GM21447 (cell line): ENCODE data around the gene PMCH.
A peak's percentile ranks its signal among the peaks of the same experiment; 100 is the strongest.
"Not testable (repeated sequence)": the region's sequence is repeated elsewhere in the genome, so short reads cannot be mapped to it uniquely, and the experiment has no call there.

Experiments
- ATAC-seq: cut with Tn5 transposase; IDR thresholded peaks from one replicate; pipeline ENCODE4 v1.9.1; 2021; ENCODE audit not compliant: unreplicated experiment

The PMCH gene

DNA sequence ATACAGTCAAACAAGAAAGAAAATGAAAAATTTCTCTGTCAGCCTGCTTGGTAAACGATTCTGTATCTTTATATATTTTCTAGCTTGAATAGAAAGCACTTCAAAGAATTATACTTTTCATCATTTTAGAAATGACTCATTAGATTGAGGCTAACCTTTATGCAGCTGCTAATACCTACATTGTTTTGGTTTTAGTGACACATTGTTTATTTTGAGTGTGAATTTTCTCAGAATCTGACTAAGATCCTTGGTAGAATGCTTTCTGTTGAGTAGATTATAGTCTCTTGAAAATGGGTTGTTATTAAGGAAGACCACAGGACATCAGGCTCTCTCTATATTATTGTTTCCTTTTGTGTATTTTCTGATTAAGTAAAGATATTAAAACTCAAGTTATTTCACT lies at the start of gene PMCH:
Gene PMCH, minus strand, starts transcription at position 45 of the 400 bp plus-strand sequence. CDS start 63 bp downstream, outside the sequence.
- no peak for ATAC-seq

- ATAC-seq: not testable (repeated sequence)
Observed at GRCh38 chr12:102240859-102241258, 43.2 kb upstream of the PMCH start.

GRCh38 chr12:102234599-102234998 lies 37.0 kb upstream of the PMCH start:
- no peak for ATAC-seq

DNA sequence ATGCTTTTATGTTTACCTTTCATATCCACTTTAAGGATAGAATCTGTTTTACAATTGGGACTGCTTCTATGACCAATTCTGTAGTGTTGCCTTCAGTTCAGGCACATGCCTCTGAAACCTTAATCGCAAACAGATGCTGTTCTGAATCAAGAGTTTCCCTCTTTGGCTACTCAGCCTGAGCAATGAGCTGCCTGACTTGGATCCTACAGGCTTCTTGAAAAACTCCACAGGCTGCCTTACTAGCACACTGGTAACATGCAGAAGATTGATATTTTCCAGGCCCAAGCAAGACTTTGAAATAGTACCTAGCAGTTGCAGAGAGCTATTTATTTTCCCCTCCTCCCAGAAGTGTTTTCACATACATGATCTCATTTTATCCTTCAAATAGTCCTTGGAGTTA lies 34.8 kb upstream of the PMCH start:
- no peak for ATAC-seq

DNA sequence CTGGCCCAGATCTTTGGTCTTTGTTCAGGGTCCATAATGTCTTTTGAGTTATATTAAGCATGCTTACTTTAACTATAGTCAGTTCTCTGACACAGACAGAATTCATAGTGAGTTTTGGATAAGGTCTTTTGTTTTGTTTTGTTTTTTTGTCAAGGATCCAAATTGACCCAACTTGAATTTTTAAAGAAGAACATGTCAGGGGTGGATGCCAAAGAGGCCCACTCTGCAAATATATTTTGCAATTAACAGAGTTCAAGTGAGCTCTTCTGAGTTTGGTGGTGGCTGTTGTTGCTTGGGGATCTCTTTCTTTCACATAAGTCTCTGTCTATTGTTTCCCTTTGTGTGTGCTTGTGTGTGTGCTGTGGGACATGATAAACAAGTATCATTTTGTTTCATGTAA lies 34.4 kb upstream of the PMCH start:
- no peak for ATAC-seq

- ATAC-seq: no peak
Observed at GRCh38 chr12:102227954-102228353, 30.3 kb upstream of the PMCH start.

DNA sequence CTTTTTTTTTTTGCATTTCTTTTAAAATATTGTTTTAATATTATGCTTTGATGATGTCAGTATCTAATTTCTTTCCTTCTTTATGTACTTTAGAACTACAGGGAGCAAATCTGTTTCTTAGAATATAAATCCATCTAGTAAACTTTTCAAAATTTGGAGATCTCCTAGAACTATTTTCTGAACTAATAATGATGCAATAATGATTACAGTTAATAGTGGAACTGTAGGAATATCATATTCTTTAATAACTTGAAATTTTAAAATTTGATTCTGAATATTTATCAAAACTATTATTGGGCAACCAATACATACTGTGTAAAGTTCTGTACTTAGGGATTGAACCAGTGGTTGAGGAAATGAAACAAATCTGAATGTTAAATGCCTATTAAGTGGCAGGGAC lies 23.1 kb upstream of the PMCH start:
- ATAC-seq: no peak

GRCh38 chr12:102215992-102216691 lies 18.5 kb upstream of the PMCH start:
- ATAC-seq: no peak

DNA sequence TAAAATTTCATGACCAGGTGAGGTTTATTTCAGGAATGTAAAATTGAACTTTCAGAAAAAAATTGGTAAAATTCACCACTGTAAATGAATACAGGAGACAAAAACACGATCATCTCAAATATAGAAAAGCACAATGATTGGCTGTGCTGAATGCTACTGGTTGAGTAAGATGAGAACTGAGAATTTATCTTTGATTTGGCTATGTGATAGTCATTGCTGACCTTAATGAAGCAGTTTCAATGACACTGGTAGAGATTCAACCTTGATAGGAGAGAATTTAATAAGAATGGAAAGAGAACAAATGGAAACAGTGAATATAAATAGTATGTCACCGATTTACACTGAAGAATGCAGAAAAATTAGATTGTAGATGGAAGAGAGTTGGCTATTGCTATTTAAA lies 6.4 kb upstream of the PMCH start:
- no peak for ATAC-seq

- ATAC-seq: no peak
Observed at GRCh38 chr12:102202556-102202955, 4.9 kb upstream of the PMCH start.

DNA sequence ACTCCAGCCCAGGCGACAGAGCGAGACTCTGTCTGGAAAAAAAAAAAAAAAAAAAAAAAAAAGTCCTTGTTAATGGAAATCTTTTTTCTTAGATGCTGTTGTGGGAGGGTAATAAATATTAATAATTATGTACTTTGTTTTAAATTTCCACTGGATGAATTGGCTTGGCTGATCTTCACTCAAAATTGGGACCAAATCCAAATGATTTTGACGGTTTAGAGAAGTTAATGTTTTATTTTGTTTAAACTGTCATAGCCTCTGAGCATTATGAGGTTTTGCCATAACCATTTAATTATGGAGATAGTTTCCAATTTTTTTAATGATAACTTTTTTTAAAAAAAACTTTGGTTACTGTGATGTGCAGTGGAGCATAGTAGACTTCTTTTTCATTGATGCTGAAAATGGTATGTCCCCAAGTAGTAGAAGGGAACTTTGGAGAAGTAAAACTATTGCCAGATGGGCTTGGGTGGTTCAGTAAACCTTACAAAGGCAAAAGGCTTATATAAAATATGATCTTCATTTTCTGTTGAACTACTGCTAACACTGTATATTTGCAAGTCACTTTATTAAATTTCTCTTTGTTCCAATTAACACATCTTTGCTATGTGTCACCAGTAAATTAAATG lies 3.9 kb upstream of the PMCH start:
- ATAC-seq: no peak

DNA sequence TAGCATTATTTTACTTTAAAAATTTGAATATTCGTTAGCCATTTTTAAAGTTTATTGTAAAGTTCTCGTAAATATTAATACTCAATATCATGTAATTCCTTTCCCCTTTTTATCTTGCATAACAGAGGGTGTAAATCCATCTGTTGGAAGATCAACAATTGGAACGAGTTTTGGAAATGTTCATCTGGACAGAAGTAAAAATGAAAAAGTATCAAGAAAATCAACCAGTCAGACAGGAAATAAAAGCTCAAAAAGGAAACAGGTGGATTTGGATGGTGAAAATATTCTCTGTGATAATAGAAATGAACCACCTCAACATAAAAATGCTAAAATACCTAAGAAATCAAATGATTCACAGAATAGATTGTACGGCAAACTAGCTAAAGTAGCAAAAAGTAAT lies 1.8 kb downstream of the PMCH start:
- ATAC-seq: no peak

GRCh38 chr12:102182635-102183034 lies 15.0 kb downstream of the PMCH start:
- ATAC-seq: no peak

DNA sequence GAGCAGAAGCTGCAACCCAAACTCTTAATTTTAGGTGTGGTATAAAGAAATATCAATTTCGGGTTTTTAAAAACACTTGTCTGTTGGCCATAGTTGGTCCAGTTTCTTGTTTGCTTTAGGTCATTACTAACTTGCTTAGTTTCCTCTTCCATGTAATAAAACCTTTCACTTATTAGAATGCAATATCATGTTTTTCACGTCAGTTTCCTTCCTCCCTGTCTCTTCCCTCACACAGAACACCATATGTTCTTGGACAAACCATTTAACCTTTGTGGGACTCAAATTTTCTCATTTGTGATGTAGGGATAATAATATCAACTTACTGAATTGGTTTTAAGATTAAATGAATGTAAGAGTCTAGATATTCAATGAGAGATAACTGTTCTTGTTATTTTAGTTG lies 22.9 kb downstream of the PMCH start:
- ATAC-seq: no peak

DNA sequence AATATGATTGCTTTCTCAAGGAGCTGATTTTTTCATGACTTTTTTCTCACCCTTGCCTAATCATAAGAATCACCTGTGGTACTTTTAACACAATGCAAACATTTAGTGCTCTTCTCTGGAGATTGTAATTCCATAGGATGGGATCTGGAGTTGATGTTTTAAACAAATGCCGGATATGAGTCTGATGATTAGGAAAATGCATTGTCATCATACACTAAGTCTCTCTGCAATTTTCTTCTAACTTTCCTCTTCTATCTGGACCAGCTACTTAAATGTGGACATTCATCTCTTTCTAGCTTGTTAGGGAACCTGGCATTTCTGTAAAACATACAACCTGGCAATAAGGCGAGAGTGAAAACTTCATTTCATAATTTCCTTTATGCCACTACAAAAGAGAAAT lies 23.5 kb downstream of the PMCH start:
- no peak for ATAC-seq

DNA sequence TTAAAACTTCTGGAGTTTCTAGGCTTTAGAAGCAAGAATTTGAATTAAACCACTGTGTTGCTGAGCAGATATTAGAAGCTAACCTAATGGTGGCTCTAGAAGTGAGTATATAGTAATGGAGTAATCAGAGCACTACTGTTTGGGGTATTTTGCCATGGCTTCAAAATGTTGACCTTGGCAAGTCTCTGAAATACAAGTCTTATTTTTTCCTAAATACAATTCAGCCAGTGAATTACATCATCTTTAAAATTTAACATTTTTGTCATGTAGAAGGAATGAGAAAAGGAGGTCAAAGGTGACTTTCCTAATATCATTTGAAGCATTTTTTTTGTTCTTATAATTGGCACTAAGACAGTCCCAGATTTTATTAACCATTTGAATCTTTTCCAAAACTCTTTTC lies 25.2 kb downstream of the PMCH start:
- ATAC-seq: no peak

DNA sequence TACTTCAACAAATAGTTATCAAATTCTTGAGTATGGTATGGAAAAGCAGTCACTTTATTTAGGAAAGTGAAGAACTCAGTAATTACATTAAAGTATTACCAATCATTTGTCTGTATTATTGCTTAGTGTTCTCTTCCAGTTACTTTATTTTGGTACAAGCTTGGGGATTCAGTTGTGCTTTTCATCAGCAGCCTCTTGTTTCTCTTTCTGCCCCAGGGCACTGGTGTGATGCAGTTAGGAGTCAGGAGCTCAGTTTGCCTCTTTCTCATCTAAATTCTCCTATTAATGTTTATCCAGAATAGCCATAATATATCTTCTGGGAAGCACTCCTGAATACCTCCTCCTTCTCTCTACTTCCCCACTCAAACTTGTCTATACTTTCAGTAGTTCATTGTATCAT lies 25.7 kb downstream of the PMCH start:
- ATAC-seq: no peak

DNA sequence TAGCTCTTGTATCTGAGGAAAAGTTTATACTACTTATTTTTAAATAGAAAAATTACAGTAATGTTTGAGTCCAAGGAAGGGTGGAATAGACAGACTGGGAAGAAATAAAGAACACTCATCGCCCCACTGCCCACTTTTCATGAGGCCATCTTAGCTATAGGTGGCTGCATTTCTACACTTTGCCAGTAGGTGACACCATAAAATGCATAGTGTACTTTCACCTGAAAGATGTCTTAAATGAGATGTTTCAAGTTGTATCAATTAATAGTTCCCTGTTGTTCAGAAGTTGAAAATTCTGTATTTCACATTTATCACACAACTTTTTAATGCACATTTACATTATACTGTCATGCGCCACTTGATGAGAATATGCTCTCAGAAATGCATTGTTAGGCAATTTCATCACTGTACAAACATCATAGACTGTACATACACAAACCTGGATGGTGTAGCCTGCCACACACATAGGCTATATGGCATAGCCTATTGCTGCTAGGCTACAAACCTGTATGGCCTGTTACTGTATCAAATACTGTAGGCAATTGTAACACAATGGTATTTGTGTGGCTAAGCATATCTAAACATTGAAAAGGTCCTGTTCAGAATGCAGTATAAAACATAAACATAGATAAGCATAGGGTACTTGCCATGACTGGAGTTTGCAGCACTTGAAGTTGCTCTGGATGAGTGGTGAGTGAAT lies 27.6 kb downstream of the PMCH start:
- no peak for ATAC-seq

DNA sequence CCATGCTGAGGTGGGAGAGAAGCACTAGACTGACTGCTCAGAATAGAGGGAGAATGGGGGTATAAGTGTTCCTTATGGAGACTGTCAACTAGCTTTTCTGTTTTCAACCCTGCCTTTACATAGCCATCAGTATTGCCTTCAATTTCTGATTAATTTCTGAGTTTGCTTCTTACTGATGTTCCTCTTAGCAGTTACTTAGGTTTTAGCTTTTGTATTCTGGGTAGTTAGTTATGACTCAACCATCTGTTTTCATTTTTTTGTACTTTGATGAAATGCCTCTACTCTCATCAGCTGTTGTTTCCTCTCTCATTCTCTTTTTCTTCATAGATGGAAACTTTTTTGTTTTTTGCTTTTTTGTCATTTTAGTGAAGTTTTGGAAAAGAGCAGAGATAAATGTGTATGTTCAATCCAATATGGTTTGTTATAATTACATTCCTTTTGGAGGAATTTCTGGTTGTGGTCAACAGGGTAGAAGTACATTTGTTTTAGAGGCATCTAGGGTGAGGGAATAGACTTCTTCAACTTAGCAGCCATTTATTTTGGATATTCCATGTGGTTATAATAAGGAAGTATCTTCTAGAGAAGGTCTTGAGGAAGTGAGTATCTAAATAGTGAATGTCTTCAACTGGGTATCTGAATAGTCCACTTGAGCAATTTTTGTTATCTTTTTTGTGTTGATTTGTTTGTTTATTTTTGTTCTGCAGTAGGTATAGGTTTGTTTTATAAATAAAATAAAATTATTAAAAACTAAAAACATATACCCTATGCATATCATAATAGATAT lies 29.6 kb downstream of the PMCH start:
- peak; percentile 57 for ATAC-seq

GRCh38 chr12:102163383-102163782 lies 34.2 kb downstream of the PMCH start:
- no peak for ATAC-seq

- not testable (repeated sequence) for ATAC-seq
Observed at GRCh38 chr12:102155206-102155605, 42.4 kb downstream of the PMCH start.
